Suppressor macrophage treated with lipopolysaccharide for 1 hour (primary cell): ENCODE results near the gene GTF2IRD2.
"Not testable (repeated sequence)": the region's sequence is repeated elsewhere in the genome, so short reads cannot be mapped to it uniquely, and the experiment has no call there.

Experiments used
- DNase-seq, 3 donors: peaks; one replicate each; pipeline ENCODE4 v3.0.0-alpha.2; 2020 to 2022

Gene GTF2IRD2

DNA sequence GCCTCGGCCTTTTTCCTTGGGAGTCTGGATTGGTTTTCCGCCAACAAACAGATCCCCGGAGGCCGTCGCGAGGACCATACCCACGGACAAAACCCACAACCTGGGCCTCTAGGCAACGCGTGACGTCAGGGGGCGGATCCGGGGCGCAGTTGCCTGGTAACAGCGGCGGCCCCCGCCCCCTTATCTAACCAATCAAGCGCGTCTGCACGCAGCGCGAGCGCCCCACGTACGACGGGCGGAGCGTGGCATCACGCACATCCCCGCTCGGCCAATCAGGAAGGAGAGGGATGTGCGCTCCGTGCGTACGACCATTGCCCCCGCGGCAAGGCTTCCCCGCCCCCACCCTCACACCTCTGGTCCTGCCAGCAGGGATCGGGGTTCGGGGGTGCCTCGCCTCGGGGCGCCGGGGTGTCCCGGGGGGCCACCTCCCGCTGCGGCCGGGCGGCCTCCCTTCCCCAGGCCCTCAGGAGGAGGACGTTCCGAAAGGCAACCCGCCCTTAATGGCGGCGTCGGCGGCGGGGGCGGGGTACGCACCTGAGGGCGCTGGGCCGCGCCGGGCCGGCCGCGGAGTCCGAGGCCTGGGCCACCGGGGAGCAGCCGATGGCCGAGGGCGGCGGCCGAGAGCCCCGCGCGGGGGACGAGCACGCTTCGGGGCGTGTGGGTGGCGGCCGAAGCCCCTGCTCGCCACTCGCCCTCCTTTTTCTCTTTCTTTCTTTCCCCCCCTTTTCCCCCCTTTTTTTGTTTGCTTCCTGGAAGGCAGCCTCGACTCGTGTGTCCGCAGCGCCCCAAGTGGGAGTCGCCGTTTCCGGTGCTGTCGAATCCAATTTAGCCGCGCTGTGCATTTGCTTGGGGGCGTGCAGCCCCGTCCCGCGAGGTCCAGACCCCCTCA lies at the start of gene GTF2IRD2:
GTF2IRD2 (minus strand) TSS at position 773 of the 889 bp plus-strand sequence. CDS start 15,227 bp downstream, outside the sequence.
- DNase-seq: peak in 2 of 3 donors; percentile 17 to 48

DNA sequence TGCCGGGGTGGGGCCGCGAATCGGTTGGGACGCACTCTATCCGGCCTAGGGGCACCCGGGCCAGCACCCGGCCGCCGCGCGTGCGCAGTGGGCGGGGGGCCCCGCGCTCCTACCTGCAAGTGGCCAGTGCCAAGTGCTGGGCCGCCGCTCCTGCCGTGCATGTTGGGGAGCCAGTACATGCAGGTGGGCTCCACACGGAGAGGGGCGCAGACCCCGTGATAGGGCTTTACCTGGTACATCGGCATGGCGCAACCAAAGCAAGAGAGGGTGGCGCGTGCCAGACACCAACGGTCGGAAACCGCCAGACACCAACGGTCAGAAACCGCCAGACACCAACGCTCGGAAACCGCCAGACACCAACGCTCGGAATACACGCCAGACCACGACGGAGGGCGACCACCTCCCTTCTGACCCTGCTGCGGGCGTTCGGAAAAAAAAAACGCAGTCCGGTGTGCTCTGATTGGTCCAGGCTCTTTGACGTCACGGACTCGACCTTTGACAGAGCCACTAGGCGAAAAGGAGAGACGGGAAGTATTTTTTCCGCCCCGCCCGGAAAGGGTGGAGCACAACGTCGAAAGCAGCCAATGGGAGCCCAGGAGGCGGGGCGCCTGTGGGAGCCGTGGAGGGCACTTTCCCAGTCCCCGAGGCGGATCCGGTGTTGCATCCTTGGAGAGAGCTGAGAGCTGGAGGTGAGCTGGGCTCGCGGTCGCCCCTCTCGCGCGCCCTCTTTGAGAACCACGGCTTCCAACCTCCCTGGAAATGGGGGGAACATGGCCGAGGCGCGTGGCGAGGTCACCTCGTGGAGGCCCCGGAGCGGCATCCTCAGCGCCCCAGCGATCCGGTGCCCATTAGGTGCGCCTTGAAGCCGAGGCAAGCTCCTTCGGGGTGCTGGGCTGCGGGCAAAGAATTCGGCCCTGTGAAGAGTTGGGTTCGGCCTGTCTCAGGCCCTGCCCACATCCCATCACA lies 39.0 kb upstream of the GTF2IRD2 start:
- peak; percentile 53 to 61 (median 59) for DNase-seq

GRCh38 chr7:74889518-74890129 lies 38.2 kb upstream of the GTF2IRD2 start:
- DNase-seq: not testable (repeated sequence)

DNA sequence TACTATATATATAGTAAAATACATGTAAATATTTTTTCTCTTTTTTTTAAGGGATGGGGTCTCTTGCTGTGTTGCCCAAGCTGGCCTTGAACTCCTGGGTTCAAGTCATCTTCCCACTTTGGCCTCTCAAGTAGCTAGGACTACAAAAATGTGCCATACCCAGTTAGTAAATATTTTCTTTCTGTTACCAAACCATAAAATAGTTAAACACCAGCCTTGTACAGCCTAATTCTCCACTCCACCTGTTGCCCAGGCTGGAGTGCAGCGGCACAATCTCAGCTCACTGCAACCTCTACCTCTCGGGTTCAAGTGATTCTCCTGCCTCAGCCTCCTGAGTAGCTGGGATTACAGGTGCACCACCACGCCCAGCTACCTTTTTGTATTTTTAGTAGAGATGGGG lies 33.9 kb upstream of the GTF2IRD2 start:
- not testable (repeated sequence) for DNase-seq

DNA sequence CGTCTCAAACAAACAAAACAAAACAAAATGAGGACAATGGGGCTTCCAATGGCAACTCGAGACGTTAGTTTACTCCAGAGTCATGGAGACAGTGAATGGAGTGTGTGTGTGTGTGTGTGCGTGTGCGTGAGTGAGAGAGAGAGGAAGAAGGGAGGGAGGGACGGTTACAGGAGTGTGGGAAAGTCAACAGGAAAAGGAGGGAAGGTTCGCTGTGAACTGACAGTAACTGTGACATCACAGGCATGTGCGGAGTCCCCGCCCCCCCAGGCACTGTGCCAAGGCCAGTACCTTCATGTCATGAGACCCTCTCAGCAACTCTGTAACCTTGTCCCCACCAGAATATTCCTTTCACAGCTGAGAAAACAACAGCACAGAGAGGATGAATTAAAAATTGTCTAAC lies 30.7 kb upstream of the GTF2IRD2 start:
- DNase-seq: not testable (repeated sequence)

DNA sequence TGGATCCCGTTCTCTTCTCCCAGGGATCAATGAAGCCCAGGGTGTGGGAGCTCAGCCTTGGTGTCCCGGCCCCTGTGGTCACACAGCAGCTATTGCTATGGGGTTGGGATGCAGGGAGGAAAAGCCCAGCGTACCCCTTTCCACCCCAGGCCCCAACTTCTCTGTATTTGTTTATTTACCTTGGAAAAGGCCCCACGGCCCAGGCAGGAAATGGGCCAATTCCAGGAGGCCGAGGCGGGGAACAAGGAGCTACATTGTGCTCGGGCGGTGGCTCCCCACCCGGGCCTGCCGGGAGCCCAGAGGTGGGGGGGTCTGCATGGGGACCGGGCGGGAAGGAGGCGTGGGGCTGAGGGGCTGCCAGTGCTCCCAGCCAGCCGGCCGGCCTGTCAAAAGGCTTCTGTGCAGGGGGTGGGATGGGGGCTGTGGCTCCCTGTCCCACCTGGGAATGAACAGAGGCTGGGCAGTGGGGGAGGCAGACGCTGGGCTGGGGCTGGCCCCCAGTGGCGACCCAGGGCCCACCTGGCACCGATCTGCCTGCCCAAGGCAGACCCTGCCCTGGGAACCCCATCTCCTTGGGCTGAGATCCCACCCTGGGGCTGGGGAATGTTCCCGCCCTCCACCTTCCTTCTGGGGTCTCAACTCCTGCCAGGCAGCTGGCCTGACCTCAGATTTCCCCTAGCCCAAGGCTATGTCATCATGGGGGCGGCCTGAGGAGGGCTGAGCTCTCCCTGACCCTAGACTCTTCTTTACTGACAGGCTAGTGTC lies 23.5 kb upstream of the GTF2IRD2 start:
- not testable (repeated sequence) for DNase-seq

DNA sequence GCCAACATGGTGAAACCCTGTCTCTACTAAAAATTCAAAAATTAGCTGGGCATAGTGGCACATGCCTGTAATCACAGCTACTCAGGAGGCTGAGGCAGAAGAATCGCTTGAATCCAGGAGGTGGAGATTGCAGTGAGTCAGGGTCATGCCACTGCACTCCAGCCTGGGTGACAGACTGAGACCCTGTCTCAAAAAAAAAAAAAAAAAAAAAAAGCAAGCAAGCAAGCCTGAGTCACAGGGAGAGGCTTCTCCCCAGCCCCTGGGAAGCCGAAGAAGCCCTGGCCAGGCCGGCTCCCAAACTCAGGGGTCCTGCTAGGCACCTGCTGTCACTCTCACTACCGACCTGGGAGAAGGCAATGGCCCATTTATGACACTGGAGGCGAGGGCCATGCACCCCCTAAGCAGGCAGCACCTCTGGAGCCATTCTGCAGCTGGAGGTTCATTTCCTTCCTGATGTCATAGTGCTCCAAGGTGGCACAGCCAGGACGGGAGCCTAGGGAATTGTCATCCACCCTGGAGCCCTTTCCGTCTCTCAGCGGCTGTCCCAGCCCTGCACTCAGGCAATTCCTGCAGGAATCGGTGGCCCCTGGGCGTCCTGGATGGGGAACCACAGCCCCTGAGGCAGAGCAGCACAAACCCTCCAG lies 22.8 kb upstream of the GTF2IRD2 start:
- DNase-seq: not testable (repeated sequence)

GRCh38 chr7:74872542-74872941 lies 21.1 kb upstream of the GTF2IRD2 start:
- peak in 1 of 3 donors; percentile 16 for DNase-seq

GRCh38 chr7:74865777-74866176 lies 14.4 kb upstream of the GTF2IRD2 start:
- not testable (repeated sequence) for DNase-seq

- DNase-seq: not testable (repeated sequence)
Observed at GRCh38 chr7:74849853-74850252, 1.6 kb downstream of the GTF2IRD2 start.

DNA sequence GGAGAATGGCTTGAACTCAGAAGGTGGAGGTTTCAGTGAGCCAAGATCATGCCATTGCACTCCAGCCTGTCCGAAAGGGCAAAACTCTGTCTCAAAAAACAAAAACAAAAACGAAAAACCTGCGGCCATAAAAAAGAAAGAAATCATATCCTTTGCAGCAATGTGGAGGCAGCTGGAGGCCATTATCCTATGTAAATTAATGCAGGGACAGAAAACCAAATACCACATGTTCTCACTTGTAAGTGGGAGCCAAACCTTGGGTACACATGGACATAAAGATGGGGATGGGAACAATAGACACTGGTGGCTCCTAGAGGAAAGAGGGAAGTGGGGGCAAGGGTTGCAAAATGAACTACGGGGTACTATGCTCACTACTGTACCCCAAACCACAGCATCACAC lies 21.0 kb downstream of the GTF2IRD2 start:
- DNase-seq: not testable (repeated sequence)

DNA sequence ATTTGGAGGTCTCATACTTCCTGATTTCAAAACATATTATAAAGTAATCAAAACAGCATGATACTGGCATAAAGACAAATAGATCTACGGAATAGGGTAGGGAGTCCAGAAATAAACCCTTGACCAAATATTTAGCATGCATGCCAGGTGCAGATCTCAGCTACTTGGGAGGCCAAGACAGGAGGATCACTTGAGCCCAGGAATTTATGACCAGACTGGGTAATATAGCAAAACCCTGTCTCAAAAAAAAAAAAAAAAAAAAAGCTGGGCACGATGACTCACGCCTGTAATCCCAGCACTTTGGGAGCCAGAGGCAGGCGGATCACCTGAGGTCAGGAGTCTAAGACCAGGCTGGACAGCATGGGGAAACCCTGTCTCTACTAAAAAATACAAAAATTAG lies 21.4 kb downstream of the GTF2IRD2 start:
- DNase-seq: not testable (repeated sequence)

DNA sequence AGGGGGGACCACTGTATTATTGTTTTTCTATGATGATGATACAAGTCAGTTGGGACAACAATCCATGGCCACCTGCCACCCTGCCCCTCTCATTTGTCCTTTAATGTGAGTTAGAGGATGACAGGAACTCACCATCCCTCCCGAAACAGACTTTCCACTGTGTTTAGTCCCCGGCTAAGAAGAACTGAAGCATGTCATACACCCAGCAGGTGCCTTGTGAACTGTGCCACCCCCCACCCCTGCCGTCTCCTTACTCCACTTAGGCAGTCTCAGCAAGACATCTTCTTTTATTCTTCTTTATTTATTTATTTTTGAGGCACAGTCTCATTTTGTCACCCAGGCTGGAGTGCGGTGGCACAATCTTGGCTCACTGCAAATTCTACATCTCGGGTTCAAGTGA lies 30.1 kb downstream of the GTF2IRD2 start:
- DNase-seq: not testable (repeated sequence)

- DNase-seq: not testable (repeated sequence)
Observed at GRCh38 chr7:74820146-74820805, 31.1 kb downstream of the GTF2IRD2 start.

GRCh38 chr7:74815882-74816281 lies 35.5 kb downstream of the GTF2IRD2 start:
- DNase-seq: not testable (repeated sequence)

DNA sequence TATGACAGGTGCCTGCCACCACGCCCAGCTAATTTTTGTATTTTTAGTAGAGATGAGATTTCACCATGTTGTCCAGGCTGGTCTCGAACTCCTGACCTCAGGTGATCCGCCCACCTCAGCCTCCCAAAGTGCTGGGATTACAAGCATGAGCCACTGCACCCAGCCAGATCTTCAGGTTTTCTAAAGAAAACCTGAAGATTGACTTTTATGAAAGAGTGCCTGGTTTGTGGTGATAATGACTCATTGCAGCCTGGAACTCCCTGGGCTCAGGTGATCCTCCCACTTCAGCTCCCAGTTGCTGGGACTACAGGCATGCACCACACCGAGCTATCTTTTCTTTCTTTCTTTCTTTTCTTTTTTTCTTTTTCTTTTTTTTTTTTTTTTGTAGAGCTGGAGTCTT lies 52.8 kb downstream of the GTF2IRD2 start:
- not testable (repeated sequence) for DNase-seq

DNA sequence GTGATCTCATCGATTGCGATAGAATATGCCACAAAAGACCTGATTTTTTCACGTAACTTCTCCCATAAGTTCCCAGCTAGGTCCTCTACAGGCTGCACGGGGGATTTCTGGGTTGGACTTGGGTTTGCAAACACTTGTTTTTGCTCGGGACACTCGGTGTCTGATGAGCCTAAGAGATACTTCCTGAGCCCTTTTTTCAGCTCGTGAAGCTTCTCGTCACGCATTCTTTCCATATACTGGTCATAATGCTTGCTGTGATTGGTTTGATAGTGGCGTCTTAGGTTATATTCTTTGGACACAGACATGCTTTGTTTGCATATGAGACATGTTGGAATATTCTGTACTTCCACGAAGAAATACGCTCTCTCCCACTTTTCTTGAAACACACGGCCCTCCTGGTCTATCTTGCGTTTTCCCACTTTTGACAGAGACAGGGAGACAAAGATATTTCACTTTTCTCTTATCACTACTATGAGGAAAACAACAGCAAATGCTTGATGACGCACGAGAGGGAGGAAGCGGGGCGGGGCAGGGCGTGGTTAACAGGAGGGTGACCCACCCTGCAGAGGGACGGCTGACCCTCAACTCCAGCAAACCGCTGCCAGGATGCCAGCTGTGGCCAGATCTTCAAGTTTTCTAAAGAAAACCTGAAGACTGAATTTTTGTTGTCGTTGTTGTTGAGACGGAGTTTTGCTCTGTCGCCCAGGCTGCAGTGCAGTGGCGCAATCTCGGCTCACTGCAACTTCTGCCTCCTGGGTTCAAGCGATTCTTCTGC lies 53.4 kb downstream of the GTF2IRD2 start:
- DNase-seq: not testable (repeated sequence)

GRCh38 chr7:74789200-74789736 lies 62.1 kb downstream of the GTF2IRD2 start:
- DNase-seq: not testable (repeated sequence)

DNA sequence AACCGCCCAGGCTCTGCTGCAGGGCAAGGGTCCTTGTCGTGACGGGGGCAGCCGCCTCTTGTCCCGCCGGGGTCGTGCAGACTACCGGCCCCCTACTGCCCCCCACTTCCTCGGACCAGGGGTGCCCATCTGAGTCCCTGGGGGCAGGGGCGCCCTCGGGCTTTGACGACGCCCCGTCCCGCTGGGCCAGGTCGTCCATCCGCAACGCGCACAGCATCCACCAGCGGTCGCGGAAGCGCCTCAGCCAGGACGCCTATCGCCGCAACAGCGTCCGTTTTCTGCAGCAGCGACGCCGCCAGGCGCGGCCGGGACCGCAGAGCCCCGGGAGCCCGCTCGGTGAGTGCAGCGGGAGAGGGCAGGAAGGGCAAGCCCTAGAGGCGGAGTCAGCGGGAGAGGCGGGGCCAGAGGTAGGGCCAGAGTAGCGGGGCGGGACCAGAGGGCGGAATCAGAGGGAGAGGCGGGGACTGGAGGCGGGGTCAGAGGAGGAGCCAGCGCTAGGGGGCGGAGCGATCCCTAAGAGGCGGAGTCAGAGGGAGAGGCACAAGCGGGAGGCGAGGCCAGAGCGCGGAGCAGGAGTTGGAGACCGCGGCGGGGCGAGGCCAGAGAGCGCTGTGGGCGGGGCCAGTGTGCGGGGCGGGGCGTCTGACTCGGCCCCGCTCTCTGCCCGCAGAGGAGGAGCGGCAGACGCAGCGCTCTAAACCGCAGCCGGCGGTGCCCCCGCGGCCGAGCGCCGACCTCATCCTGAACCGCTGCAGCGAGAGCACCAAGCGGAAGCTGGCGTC lies 62.8 kb downstream of the GTF2IRD2 start:
- peak; percentile 91 to 96 (median 91) for DNase-seq
